GM19351 (cell line): ENCODE measurements around the gene DNAH8.

Experiments
- ATAC-seq: cut with Tn5 transposase; IDR thresholded peaks from one replicate; pipeline ENCODE4 v1.9.1; 2021; ENCODE audit warnings: mild to moderate bottlenecking, moderate library complexity; ENCODE audit not compliant: unreplicated experiment

Gene DNAH8

DNA sequence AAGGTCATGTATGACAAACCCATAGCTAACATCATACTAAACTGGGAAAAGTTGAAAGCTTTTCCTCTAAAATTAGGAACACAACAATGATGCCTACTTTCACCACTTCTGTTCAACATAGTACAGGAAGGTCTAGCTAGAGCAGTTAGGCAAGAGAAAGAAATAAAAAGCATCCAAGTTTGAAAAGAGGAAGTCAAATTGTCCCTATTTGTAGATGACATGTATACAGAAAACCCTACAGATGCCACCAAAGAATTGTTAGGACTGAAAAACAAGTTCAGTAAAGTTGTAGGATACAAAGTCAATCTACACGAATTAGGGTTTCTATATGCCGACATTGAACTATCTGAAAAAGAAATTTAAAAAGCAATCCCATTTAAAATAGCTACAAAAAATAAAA is 244.0 kb downstream of the DNAH8 start:
- no peak for ATAC-seq

DNA sequence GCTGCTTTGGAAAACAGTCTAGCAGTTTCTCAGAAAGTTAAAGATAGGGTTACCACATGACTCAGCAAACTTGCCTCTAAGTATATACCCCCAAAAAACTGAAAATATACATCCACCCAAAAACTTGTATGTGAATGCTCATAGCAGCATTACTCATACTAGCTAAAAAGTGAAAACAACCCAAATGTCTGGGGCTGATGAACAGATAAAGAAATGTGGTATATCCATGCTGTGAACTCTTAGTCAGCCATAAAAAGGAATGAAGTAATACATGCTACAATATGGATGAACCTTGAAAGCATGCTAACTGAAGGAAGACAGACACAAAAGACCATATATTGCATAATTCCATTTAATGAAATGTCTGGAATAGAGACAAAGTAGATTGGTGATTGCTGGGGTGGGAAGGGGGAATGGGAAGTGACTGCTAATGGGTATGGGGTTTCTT is 253.6 kb downstream of the DNAH8 start:
- ATAC-seq: no peak

DNA sequence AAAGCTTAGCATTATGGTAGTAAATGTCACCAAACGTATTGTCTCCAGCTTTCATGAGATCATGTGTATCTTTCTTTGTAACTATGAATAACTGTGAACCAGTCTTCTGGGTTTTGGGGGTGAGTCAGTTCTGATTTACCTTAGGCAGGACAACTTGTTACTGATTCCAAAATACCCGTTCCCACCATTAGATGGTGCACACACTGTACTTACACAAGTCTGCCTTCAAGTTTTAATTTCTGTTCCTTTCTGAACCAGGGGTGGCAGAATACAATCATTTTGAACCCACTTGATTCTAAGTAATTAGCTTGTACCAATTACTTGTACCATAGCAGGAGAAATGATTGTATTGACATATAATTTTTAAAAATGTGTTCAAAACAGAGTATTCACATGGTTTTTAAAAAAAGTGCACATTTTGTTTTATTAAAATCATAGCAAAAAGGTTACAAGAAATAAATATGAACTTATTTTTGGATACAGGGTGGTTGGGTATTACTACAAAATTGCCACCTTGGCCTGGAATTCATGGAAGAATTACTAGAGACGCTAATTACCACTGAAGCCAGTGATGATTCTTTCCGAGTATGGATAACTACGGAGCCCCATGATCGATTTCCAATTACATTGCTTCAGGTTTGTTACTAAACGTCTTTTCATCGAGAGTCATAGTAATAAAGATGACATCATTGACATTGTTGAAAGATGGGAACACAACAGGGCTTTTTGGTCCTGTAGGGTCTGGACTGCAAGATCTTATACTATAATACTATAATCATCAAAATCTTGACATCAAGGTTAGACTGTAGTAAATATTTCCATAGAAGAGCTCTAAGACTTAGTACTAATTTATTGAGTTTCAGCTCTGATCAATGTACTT is 258.3 kb downstream of the DNAH8 start:
- ATAC-seq: peak; percentile 60

DNA sequence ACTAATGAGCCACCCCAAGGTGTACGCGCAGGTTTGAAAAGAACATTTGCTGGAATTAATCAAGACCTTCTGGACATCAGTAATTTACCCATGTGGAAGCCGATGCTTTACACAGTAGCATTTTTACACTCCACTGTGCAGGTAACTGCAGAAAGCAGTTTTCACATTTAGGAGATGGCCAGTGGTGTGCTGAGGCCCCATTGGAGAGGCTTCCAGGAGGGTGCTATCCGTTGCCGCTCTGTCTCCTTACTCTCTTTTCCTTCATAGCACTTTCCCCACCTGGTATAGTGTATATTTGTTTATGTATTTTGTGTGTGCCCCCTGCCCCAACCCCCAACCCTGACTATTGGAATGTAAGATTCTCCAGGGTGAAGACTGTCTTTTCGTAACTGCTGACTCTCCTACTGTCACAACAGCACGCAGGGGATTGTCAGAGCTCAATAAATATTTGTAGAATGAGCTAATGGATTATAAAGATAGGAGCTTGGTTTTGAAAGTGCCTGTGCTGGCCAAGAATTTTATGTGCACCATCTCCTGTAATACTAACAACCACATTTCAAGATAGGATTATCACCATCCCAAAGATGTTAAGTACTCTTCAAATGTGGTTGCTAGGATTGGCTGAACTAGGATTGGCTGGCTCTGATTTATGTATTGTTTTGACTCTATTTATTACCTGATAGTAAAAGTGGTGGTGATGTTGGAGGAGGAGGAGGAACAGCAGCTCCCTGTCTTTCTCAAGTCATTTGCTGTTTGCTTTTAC is 259.5 kb downstream of the DNAH8 start:
- ATAC-seq: no peak

DNA sequence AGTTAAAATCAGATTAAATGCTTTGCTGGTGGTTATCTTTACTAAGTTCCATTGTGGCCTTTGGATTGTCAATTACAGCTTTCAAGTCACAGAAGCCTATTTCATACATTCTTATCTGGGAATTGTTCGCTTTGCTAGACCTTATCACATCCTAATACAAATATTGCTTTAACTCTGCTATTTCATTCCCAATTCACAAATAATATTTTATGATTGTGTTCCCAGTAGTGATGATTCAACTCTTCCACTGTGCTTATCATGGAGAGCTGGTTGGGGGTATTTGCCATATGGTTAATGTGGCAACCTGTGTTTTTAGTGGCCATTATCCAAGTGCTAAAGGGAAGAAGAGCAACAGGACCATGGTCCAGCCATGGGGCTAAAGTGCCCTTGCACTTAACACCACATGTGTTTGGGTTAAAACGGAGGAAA is 260.5 kb downstream of the DNAH8 start:
- no peak for ATAC-seq

DNA sequence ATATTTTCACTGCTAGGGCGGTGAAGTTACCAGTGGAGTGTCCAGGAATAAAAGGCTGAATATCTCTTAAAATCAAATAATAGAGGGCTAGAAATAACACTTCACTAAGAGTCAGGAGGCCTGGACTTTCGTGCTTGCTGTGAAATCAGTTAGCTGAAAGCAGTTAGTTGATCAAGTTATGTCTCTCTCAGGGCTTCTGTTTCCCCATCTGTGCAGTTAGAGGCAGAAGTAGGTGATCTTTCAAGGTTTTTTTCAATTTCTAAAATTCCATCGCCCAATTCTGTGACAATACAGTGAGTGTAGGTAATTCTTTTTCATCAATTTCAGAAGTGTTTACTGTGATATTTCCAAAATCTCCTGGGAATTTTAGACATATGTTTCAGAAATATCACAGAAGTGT is 260.9 kb downstream of the DNAH8 start:
- no peak for ATAC-seq

DNA sequence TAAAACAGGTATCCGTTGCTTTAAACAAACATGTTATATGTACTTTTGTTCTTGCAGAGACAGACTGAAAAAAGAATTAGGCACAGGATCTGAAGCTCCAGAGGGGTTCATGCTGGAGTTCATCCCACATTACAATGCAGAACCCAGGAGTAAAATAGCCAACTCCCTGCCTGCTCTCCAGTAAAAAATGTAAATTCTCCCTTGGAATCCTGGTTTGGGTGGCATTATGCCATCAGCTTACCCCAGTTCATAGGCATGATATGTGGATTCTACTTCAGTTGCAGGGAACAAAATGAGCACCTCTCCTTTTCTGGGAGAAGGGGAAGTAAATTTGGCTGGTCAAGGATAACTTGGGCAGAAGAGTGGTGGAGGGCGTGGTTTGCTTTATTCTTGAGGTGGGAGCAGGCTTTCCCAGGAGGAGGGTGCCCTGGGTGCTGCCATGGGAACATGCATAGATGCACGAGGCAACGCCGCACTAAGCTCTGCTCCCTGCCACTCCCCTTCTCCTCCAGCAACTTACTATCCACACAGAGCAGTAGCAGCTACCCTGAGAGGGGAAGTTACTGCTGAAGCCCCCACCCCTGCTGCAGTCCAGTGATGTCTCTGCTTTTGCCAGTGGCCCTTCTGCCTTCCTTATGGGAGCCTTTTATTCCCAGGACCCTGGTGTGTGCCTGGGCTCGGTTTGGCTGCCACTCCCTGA is 261.8 kb downstream of the DNAH8 start:
- no peak for ATAC-seq

DNA sequence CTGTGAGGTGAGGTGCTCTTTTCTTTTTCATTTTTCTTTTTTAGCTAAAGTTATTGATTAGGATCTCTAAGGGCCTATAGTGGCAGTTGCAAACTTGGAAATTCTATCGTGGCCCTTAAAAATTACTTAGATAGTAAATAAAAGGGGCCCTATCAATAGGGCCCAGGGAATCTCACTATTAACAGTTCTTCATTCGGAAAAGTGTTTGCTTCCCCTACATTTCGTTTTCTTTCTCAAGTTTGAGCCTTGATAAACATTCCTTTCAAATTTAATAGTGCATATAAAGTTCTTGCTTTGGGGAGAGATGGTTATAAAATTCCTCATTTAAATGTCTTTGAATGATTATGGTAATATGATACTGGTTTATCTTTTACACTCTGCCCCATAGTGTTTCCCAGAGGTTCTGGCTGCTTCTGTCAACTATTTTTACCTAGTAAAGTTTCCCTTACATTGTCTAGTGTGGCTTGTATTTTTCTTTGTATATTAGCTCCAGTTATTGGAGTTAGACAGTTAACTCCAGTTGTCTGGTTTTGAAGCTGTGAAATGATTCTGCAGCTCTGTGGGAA is 263.1 kb downstream of the DNAH8 start:
- no peak for ATAC-seq

DNA sequence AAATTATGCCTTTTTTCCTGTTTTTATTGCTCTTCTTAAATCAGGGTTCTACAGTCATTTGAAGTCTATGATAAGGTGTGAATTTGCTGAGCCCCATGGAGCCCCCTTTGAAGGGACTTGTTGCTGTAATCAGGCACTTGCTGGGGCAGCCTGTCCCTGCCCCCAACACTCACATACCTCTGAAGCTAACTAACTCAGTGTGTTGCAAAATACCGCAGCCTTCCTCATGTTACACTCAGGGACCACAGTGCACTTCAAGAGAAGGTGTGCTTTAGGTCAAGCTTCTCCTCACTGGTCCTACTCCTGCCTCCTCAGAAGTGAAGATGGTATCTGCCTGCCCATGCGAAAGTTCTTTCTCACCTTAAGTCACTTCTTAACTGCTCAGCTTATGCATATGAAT is 267.4 kb downstream of the DNAH8 start:
- ATAC-seq: no peak

DNA sequence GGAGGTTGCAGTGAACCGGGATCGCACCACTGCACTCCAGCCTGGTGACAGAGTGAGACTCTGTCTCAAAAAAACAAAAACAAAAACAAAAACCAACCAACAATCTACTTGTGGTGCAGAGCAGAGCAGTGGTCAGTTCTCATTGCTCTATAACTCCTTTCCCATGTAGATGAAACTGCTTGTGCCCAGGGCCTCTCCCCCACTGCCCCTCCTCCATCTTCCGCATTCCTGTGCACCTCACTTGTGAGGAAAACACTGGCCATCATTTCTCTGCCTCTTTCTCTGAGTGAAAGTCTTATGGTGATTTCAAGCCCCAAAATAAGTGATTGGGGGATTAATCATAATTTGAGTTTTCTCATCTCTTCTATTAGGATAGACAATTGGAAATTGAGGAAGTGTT is 269.6 kb downstream of the DNAH8 start:
- ATAC-seq: no peak

DNA sequence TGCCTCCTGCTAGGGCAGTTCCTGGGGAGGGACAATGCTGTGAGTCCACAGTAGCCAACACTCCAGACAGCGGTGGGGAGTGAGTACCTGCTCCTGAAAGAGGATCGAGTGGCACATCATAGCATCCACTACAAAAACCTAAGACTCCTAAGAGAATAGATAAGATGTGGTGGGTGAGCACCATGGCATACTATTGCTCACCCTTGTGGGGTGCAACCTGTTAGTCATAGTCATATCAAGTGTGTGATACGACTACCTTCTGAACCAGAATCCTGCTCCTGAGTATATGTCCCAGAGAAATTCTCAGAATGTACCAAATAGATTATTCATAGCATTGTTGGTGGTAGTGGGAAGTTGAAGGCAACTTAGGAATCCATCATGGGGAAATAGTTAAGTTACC is 270.7 kb downstream of the DNAH8 start:
- ATAC-seq: no peak

DNA sequence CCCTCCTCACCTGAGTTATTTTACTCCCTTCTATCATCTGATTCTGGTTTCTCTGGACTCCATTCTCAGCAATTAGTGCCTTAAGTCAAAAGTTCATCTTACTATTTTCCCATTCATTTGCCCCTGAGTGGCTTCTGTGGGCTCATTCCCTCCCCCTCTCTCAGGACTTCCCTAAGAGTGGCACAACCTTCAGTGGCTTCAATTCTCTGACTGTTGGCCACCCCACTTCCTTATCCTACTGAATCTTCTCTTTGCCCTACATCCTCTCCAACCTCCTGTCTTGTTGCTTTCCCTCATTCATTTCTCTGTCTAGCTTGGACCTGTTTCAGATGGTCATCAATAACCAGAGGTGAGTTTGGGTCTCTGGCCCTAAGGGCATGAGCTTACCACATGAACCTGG is 272.4 kb downstream of the DNAH8 start:
- no peak for ATAC-seq

DNA sequence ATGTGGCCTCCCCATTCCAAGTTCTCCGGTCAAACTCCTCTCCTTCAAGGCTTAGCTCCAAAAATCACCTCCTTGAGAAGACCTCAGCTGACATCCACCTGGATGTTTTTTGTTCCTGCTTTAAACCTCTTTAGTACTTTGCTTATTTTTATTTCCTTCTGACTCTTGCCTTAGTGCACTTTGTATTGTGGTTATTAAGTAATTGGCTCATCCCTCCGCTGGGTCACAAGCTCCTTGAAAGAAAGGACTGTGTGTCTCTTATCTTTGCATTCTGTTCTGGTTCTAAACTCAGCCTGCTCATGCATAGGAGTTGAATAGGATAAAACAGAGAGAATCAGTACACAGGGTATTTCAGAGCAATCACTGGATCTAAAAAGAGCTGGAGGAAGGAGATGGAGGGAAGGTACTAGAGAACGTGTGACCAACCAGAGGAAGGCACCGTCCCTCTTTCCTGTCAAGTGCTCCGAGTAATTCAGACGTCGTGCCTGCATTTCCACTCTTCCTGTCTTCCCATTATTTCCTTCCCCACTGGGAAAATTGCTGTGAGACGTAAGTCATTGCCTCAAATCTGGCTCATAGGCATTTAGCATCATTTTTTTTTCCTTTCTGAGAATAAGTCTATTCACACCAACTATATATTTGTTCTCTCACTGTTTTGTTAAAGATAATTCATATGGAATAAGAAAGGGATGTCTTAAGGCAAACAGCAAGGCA is 273.8 kb downstream of the DNAH8 start:
- ATAC-seq: no peak

DNA sequence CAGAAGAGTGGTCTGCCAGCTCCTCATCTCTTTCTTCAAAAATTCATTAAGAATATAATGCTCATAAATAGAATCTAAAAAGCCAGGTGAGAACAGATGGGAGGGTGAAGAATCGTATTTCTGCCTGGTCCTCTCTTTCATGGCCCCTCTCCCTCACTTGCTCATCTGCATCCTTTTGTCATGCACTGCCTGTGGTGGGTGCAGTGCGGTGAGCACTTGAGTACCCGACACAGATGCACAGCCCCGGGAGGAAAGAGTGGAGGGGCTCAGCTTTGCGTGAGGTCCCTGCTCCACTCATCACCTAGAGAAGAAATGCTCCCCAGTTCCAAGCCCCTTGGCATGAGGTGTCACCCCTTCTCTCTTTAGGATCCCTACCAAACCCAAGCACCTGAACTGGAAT is 275.4 kb downstream of the DNAH8 start:
- ATAC-seq: no peak

DNA sequence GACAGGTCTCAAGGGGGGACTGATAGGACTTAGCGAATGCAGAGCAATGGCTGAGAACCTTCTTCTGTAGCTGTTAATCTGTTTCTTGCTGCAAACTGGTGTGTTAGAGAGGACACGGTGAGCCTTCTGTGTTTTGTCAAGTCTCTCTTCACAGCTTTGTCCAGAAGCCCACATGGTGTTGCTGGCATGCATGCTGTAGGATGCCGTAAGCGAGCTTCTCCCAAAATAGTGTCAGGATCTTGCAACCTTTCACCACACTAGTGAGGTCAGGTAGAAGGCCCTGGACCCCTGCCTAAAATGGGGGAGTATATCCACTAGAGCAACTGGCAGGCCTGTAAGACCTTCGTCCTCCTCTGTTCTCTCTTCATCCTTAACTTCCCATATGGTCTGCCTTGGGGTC is 281.6 kb downstream of the DNAH8 start:
- no peak for ATAC-seq

DNA sequence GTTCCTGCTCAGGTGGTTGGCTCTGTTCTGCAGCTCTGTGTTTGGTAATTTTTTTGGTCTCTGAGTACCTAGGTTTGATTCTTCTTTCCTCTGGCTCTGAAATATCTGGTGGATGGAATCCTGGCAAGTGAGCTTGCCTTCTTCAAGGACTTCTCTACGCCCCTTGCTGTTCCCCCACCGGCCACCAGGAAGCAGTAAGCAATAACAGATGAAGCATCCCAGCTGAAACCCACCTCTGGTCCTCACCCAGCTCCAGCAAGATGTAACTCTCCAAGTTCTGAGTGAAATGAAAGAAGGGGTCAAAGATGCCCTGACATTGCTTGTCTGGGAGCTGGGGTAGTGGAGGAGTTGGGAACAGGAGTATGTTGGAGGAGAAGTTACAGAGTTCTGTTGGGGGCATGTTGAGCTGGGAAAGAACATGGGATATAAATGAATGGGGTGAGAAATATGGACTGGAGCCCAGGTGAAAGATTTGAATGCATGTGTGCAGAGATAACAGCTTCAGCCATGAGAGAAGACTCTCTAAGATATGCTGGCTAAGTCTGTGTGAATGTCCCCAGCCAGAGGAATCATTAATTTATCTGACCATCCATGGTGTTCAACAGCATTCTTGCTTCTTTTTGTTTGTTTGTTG is 282.1 kb downstream of the DNAH8 start:
- no peak for ATAC-seq

DNA sequence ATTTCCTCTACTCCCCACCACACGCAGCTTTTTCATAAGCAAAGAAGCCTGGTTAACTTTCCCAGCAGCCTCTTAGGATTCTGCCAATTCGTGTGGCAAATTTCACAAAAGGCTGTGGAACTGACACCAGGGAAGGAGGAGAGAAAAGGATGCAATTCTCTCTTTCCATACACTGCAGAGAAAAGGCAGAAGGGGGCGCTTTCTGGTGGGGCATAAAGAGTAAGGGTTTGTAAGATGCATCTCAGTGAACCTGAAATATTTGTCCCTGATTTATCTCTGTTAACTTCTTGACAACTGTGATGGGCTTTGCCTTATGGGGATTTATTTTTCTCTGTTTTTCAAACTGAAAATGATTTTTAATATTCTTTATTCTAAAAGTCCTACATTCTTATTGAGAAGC is 288.0 kb downstream of the DNAH8 start:
- ATAC-seq: no peak

DNA sequence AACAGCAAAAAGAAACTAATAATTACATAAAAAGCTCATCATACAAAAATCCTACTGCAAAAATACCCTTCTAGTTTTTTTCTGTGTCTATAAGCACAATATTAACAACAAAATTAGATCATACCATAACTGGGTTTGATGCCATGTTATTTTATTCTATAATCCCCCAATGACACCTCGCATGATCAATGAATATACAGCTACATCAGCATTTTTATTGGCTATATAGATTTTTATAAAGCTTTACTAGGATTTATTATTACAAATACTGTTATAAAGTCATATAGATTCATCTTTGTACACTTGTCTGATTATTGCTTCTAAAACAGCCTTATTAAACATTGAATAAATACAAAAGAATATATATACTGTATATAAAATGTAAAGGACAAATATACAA is 288.4 kb downstream of the DNAH8 start:
- no peak for ATAC-seq

DNA sequence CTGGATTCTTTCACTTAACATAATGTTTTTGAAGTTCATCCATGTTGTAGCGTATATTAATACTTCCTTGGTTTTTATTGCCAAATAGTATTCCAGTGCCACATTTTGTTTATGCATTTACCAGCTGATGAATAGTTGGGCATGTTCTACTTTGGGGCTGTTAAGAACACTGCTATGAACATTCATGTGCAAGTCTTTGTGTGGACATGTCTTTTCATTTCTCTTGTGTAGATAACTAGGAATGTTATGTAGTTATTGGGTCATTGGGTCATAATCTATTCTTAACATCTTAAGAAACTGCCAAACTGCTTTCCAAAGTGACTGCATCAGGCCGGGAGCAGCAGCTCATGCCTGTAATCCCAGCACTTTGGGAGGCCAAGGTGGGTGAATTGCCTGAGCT is 289.7 kb downstream of the DNAH8 start:
- ATAC-seq: no peak

DNA sequence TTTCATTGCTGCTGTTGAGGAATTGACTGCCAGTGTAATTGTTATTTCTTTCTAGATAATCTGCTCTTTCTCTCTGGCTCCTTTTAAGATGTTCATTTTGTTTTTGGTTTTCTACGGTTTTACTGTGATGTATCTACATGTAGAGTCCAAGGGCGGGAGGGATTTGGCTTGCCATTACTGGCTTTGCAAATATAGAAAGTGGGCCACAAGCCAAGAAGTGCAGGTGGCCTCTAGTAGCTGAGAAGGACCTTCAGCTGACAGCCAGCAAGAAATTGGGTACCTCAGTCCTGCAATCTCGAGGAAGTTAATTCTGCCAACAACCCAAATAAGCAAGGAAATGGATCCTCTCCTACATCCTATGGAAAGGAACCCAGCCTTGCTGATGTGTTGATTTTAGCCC is 290.7 kb downstream of the DNAH8 start:
- no peak for ATAC-seq
